ENCODE measurements around the gene GAST. TPM values are rescaled to one million over a fixed set of nuclear protein-coding genes. Genes with fewer than 3 reads are reported as not detected.
A peak's percentile ranks its signal among the peaks of the same experiment; 100 is the strongest.

The GAST gene
- total RNA-seq, 1 experiment from 2014 or later, result not detected

DNA sequence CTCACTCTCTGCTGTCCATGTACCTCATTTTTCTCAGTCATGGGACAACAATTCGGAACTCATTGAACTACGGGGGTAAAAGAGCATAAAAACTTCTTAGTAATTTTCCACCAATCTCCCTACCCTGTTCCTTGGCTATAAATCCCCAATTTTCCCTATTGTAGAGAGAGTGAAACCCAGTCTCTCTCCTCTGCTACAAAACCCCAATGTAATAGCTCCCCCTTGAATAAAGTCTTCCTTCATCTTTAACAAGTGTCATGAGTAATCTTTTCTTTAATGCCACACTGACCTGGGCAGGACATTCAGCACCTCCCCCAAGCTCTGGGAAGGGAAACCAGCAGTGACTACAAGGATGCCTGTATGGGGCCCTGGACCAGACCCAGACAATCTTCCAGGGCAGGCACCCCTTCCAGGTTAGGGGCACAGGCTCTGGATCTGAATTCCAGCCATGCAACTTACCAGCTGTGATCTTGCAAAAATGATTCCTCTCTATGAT, 33.7 kb upstream of the GAST start (continued):
- TF ChIP-seq, protein P1, sequence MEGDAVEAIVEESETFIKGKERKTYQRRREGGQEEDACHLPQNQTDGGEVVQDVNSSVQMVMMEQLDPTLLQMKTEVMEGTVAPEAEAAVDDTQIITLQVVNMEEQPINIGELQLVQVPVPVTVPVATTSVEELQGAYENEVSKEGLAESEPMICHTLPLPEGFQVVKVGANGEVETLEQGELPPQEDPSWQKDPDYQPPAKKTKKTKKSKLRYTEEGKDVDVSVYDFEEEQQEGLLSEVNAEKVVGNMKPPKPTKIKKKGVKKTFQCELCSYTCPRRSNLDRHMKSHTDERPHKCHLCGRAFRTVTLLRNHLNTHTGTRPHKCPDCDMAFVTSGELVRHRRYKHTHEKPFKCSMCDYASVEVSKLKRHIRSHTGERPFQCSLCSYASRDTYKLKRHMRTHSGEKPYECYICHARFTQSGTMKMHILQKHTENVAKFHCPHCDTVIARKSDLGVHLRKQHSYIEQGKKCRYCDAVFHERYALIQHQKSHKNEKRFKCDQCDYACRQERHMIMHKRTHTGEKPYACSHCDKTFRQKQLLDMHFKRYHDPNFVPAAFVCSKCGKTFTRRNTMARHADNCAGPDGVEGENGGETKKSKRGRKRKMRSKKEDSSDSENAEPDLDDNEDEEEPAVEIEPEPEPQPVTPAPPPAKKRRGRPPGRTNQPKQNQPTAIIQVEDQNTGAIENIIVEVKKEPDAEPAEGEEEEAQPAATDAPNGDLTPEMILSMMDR (IDR thresholded peaks at IDR 0.05 in 2 of 3, conservative IDR thresholded peaks at IDR 0.05 in 1 of 3; ENCODE audit: borderline replicate concordance in 1 of 3, insufficient read depth in 1 of 3, low read depth in 2 of 3, low read length in 2 of 3), result no peak

- Histone ChIP-seq H3K9ac (ENCODE audit: low read length) (peak overlapping the region; percentile 40), H4K20me1 (ENCODE audit: insufficient read depth) (no peaks in the 10 kb centered on the region), H3K36me3 (ENCODE audit: control insufficient read depth in 1 of 2, insufficient read depth in 2 of 2, low read length in 2 of 2) (no peaks in the 10 kb centered on the region), H3K79me2 (ENCODE audit: insufficient read depth, low read length) (no peaks in the 10 kb centered on the region), H3K27me3 (ENCODE audit: insufficient read depth, low read length) (no peaks in the 10 kb centered on the region), H2AFZ (ENCODE audit: low read depth, low read length, poor library complexity, severe bottlenecking) (no peak overlapping the region), H3K9me3 (ENCODE audit: control insufficient read depth in 1 of 2, insufficient read depth in 1 of 2, low read depth in 1 of 2, low read length in 2 of 2) (peaks cover 0 to 5% of the 10 kb centered on the region in 2 experiments; a peak in 1 of 4 replicates), H3K9me2 (ENCODE audit: insufficient read depth) (no peaks in the 10 kb centered on the region), H3K4me3 (replicated peaks in 1 of 2; ENCODE audit: low read depth in 1 of 2, low read length in 2 of 2) (peak overlapping the region in 1 of 2 experiments; percentile 21; a peak in 3 of 4 replicates), H3K4me1 (ENCODE audit: control insufficient read depth in 1 of 2, insufficient read depth in 2 of 2, low read length in 2 of 2) (peaks cover 8 to 18% of the 10 kb centered on the region in 2 experiments), H3K4me2 (ENCODE audit: low read length) (peak overlapping the region; percentile 57), H3K27ac (ENCODE audit: low read depth, low read length) (peak overlapping the region; percentile 67)
- BruUV-seq (replicated peaks), result no TSS peak
- DNase-seq (ENCODE audit: low read depth, low spot score), result no peak
- intact Hi-C loops (cut with micrococcal nuclease), result no loop called here
- ChIA-PET POLR2A (interaction anchor here (1.2 to 5.7 kb wide), 7 partner anchors 9 to 152 kb away, joined by 4 to 112 read pairs (median 6); partner anchors contain the start of genes EIF1 and KRT19), CTCF (interaction anchor here (1.0 to 4.6 kb wide), 5 partner anchors 9 to 108 kb away, joined by 3 to 18 read pairs (median 4); partner anchors contain the start of genes EIF1 and JUP), RAD21 (ENCODE audit: low non-redundant PET in 1 of 2, low total read pairs in 2 of 2, uncharacterized antibody in 2 of 2, unreplicated experiment in 2 of 2) (interaction anchor here in 1 of 2 experiments (0.6 kb wide), 1 partner anchor 16 kb away, joined by 6 read pairs; no protein-coding TSS in a partner anchor)
- peak; percentile 64 for ATAC-seq
- TF ChIP-seq EGR1 (IDR thresholded peaks at IDR 0.05; ENCODE audit: low read depth), result no peak
- TF ChIP-seq, protein P1 (IDR thresholded peaks at IDR 0.05 in 2 of 3, conservative IDR thresholded peaks at IDR 0.05 in 1 of 3; ENCODE audit: borderline replicate concordance in 1 of 3, insufficient read depth in 1 of 3, low read depth in 2 of 3, low read length in 2 of 3), result 0 out of 6 replicates have a peak, but pooled peaks of 2 of the 3 experiments have one; percentile 15 to 23
- TF ChIP-seq RAD21 (IDR thresholded peaks at IDR 0.05; ENCODE audit: low read depth), result peak; percentile 34; the same call in 1 of the 2 replicates
- TF ChIP-seq POLR2AphosphoS5 (IDR thresholded peaks at IDR 0.05; ENCODE audit: low read depth, low read length), result no peak
- no peak for TF ChIP-seq SRF (IDR thresholded peaks at IDR 0.05; ENCODE audit: low read depth)
Measured at GRCh38 chr17:41678907-41679739, 33.0 kb upstream of the GAST start.

Data from HCT116 (cell line).